ENCODE data around the gene NBAS. TPM values are rescaled to one million over a fixed set of nuclear protein-coding genes. Genes with fewer than 3 reads are reported as not detected.

NBAS gene
- total and polyA plus RNA-seq, 9 of the 15 experiments (the other 6 are each of a cell fraction or from before 2014, with no cell fraction given) = 15.3 to 94.4 (median 69.9) TPM

- no peak for TF ChIP-seq REST (IDR thresholded peaks at IDR 0.05; ENCODE audit: borderline replicate concordance)
- no peak for TF ChIP-seq REST (CRISPR knock-in tag; IDR thresholded peaks at IDR 0.05; ENCODE audit: low read depth)
- TF ChIP-seq SREBF2 (CRISPR knock-in tag; IDR thresholded peaks at IDR 0.05) = no peak
- TF ChIP-seq IFI16 (CRISPR knock-in tag; IDR thresholded peaks at IDR 0.05) = no peak
- TF ChIP-seq MEIS2 (IDR thresholded peaks at IDR 0.05; ENCODE audit: partially characterized antibody) = peak; percentile 48
- no peak for TF ChIP-seq ELK1 (CRISPR knock-in tag; IDR thresholded peaks at IDR 0.05)
- peak; percentile 38; the same call in 1 of the 2 replicates for TF ChIP-seq FOXM1 (IDR thresholded peaks at IDR 0.05; ENCODE audit: low read depth)
- no peak for TF ChIP-seq FOXM1 (CRISPR knock-in tag; IDR thresholded peaks at IDR 0.05; ENCODE audit: low read depth)
- TF ChIP-seq HDGF (IDR thresholded peaks at IDR 0.05) = no peak
- peak; percentile 85; the same call in 1 of the 2 replicates for TF ChIP-seq DMBX1 (CRISPR knock-in tag; IDR thresholded peaks at IDR 0.05; ENCODE audit: borderline replicate concordance)
- TF ChIP-seq TAL1 (IDR thresholded peaks at IDR 0.05) = peak; percentile 86
- no peak for TF ChIP-seq NCOA2 (IDR thresholded peaks at IDR 0.05; ENCODE audit: partially characterized antibody in 2 of 2)
- no peak for TF ChIP-seq SMC3 (conservative IDR thresholded peaks at IDR 0.05; ENCODE audit: insufficient read depth, low read depth, low read length)
- TF ChIP-seq ZFP1 (CRISPR knock-in tag; IDR thresholded peaks at IDR 0.05) = no peak
- 0 out of 2 replicates have a peak, but pooled peaks have one; percentile 16 for TF ChIP-seq ZNF584 (CRISPR knock-in tag; IDR thresholded peaks at IDR 0.05; ENCODE audit: low read depth)
- peak; percentile 58; the same call in 1 of the 2 replicates for TF ChIP-seq HMBOX1 (IDR thresholded peaks at IDR 0.05)
- TF ChIP-seq HNRNPL (IDR thresholded peaks at IDR 0.05; ENCODE audit: low read depth, low read length) = no peak
- TF ChIP-seq KAT7 (CRISPR knock-in tag; IDR thresholded peaks at IDR 0.05; ENCODE audit: borderline replicate concordance) = peak; percentile 40; the same call in 1 of the 2 replicates
- no peak for TF ChIP-seq ZNF695 (CRISPR knock-in tag; IDR thresholded peaks at IDR 0.05)
- peak; percentile 97 for TF ChIP-seq CTBP1 (IDR thresholded peaks at IDR 0.05; ENCODE audit: borderline replicate concordance)
- peak; percentile 80 for TF ChIP-seq POLR2AphosphoS5 (IDR thresholded peaks at IDR 0.05; ENCODE audit: control insufficient read depth, insufficient read depth, low read depth, low read length)
Measured at GRCh38 chr2:15557887-15558311, 3.2 kb downstream of the NBAS start (continued).

Measured in K562 (cell line).